Effector memory CD4-positive, alpha-beta T cell (primary cell): ENCODE results near the gene RPP25.

Source experiments
- DNase-seq, 3 donors: peaks; one replicate each; pipeline ENCODE4 v3.0.0-alpha.2; 2020
- H3K27ac ChIP-seq: 2 replicates; pipeline ENCODE4 v1.7.0; 2013; ENCODE audit warnings: mild to moderate bottlenecking, low read length, moderate library complexity; ENCODE audit not compliant: insufficient read depth, poor library complexity, severe bottlenecking
- H3K27me3 ChIP-seq: replicated peaks from 2 replicates; pipeline ENCODE4 v1.7.0; 2013; ENCODE audit warnings: mild to moderate bottlenecking, low read length; ENCODE audit not compliant: insufficient read depth, control insufficient read depth, poor library complexity, severe bottlenecking
- H3K36me3 ChIP-seq: 2 replicates; pipeline ENCODE4 v1.7.0; 2013; ENCODE audit warnings: mild to moderate bottlenecking, low read length, moderate library complexity; ENCODE audit not compliant: control insufficient read depth, insufficient read depth
- H3K4me1 ChIP-seq: 2 replicates; pipeline ENCODE4 v1.7.0; 2013; ENCODE audit warnings: low read length, mild to moderate bottlenecking; ENCODE audit not compliant: control insufficient read depth, insufficient read depth, poor library complexity, severe bottlenecking
- H3K4me3 ChIP-seq: 2 replicates; pipeline ENCODE4 v1.7.0; 2013; ENCODE audit warnings: low read length, low read depth, mild to moderate bottlenecking; ENCODE audit not compliant: insufficient read depth, poor library complexity, severe bottlenecking
- H3K9me3 ChIP-seq: 2 replicates; pipeline ENCODE4 v1.7.0; 2013; ENCODE audit warnings: mild to moderate bottlenecking, low read length, moderate library complexity; ENCODE audit not compliant: control insufficient read depth

The RPP25 gene

GRCh38 chr15:74906067-74906449 is 50.5 kb downstream of the RPP25 start:
- peak overlapping the region; percentile 84 for H3K27ac ChIP-seq
- H3K4me3 ChIP-seq = peak overlapping the region; percentile 96
- no peak for DNase-seq
- H3K36me3 ChIP-seq = no peaks in the 10 kb centered on the region
- no peaks in the 10 kb centered on the region for H3K27me3 ChIP-seq
- peaks cover 24% of the 10 kb centered on the region for H3K4me1 ChIP-seq
- no peaks in the 10 kb centered on the region for H3K9me3 ChIP-seq
